Osteoblast (primary cell): ENCODE data around the gene AKAP13. TPM values are rescaled to one million over a fixed set of nuclear protein-coding genes. Genes with fewer than 3 reads are reported as not detected.

ENCODE experiments used
- DNase-seq: peaks from one replicate; pipeline ENCODE4 v3.0.0; 2011; ENCODE audit warnings: low spot score, mixed read lengths; ENCODE audit not compliant: insufficient read length; ENCODE audit errors: missing footprints
- H2AFZ ChIP-seq: 2 replicates; pipeline ENCODE4 v1.6.0; 2011; ENCODE audit warnings: mild to moderate bottlenecking, low read length
- H3K27ac ChIP-seq: 2 replicates; pipeline ENCODE4 v1.5.1; 2011; ENCODE audit warnings: mild to moderate bottlenecking, low read depth, low read length, moderate library complexity
- H3K27me3 ChIP-seq: 2 replicates; pipeline ENCODE4 v1.6.0; 2012; ENCODE audit warnings: mild to moderate bottlenecking, control low read depth, inconsistent platforms, low read length, moderate library complexity; ENCODE audit not compliant: insufficient read depth
- H3K36me3 ChIP-seq: 2 replicates; pipeline ENCODE4 v1.5.1; 2011; ENCODE audit warnings: mild to moderate bottlenecking, low read length, control low read depth, moderate library complexity; ENCODE audit not compliant: insufficient read depth
- H3K4me1 ChIP-seq: 2 replicates; pipeline ENCODE4 v1.5.1; 2011; ENCODE audit warnings: mild to moderate bottlenecking, low read length, control low read depth, moderate library complexity; ENCODE audit not compliant: insufficient read depth
- H3K4me2 ChIP-seq: 2 replicates; pipeline ENCODE4 v1.6.0; 2011; ENCODE audit warnings: mild to moderate bottlenecking, low read length; ENCODE audit not compliant: insufficient read depth
- H3K4me3 ChIP-seq: fragments of 200-600 bp; sonication (generic); 3 replicates; pipeline ENCODE4 v1.5.1; 2012; ENCODE audit warnings: mild to moderate bottlenecking, low read length, inconsistent platforms; ENCODE audit not compliant: insufficient read depth
- H3K79me2 ChIP-seq: 2 replicates; pipeline ENCODE4 v1.6.0; 2012; ENCODE audit warnings: mild to moderate bottlenecking, low read length, control low read depth, inconsistent platforms; ENCODE audit not compliant: insufficient read depth
- H3K9me3 ChIP-seq: 2 replicates; pipeline ENCODE4 v1.5.1; 2011; ENCODE audit warnings: low read depth, low read length, control low read depth
- H4K20me1 ChIP-seq: 2 replicates; pipeline ENCODE4 v1.6.0; 2012; ENCODE audit warnings: mild to moderate bottlenecking, low read length, control low read depth; ENCODE audit not compliant: insufficient read depth
- total RNA-seq: library from RNA; depleted of rRNA; stranded (reverse); fragments of >200 nt; gene quantifications from 2 replicates; pipeline ENCODE4 v1.2.3, GENCODE V29; 2012
- TF ChIP-seq, protein P1 (sequence below): IDR thresholded peaks from 2 replicates; pipeline ENCODE4 v1.5.1; 2011; ENCODE audit warnings: mild to moderate bottlenecking, low read depth, low read length, moderate library complexity; ENCODE audit errors: extremely low read depth

AKAP13 gene
- total RNA-seq, 1 donor: 77.1 TPM

- no peaks in the 10 kb centered on the region for H3K9me3 ChIP-seq
- H3K27me3 ChIP-seq: no peaks in the 10 kb centered on the region
- no peak for DNase-seq
- no peaks in the 10 kb centered on the region for H3K36me3 ChIP-seq
- peaks cover 11% of the 10 kb centered on the region for H3K4me1 ChIP-seq
- no peak overlapping the region for H2AFZ ChIP-seq
- no peak overlapping the region for H3K27ac ChIP-seq
- no peak overlapping the region for H3K4me3 ChIP-seq
- H3K79me2 ChIP-seq: peaks cover 60% of the 10 kb centered on the region
- peaks cover 5% of the 10 kb centered on the region for H4K20me1 ChIP-seq
- TF ChIP-seq, protein P1, sequence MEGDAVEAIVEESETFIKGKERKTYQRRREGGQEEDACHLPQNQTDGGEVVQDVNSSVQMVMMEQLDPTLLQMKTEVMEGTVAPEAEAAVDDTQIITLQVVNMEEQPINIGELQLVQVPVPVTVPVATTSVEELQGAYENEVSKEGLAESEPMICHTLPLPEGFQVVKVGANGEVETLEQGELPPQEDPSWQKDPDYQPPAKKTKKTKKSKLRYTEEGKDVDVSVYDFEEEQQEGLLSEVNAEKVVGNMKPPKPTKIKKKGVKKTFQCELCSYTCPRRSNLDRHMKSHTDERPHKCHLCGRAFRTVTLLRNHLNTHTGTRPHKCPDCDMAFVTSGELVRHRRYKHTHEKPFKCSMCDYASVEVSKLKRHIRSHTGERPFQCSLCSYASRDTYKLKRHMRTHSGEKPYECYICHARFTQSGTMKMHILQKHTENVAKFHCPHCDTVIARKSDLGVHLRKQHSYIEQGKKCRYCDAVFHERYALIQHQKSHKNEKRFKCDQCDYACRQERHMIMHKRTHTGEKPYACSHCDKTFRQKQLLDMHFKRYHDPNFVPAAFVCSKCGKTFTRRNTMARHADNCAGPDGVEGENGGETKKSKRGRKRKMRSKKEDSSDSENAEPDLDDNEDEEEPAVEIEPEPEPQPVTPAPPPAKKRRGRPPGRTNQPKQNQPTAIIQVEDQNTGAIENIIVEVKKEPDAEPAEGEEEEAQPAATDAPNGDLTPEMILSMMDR: no peak
- H3K4me2 ChIP-seq: no peak overlapping the region
These were observed 110.5 kb downstream of the AKAP13 start for GRCh38 chr15:85490856-85491255.

- Histone ChIP-seq H4K20me1 (peaks cover 8% of the 10 kb centered on the region), H3K27ac (no peak overlapping the region), H3K9me3 (no peaks in the 10 kb centered on the region), H2AFZ (no peak overlapping the region), H3K4me1 (peaks cover 11% of the 10 kb centered on the region), H3K4me2 (no peak overlapping the region), H3K4me3 (no peak overlapping the region), H3K36me3 (no peaks in the 10 kb centered on the region), H3K27me3 (no peaks in the 10 kb centered on the region), H3K79me2 (peaks cover 65% of the 10 kb centered on the region)
- TF ChIP-seq, protein P1: no peak
- DNase-seq: no peak
These were observed 111.3 kb downstream of the AKAP13 start for GRCh38 chr15:85491691-85492090.

DNA sequence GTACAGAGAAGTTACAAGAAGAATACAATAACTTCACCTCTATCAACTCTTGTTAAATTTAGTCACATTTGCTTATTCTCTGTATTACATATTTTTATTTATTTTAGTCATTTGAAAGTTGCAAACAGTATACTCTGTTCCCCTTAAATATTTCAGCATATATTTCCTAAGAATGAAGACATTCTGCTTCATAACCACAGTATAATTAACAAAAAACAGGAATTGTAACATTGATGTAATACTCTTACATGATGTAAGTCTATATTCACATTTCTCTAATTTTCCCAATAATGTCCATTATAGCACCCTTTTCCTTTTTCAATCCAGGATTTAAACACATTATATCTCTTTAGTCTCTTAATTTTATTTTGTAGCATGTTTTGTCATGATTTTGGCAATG is 112.0 kb downstream of the AKAP13 start:
- H3K27me3 ChIP-seq: no peaks in the 10 kb centered on the region
- no peak overlapping the region for H2AFZ ChIP-seq
- TF ChIP-seq, protein P1: no peak
- no peak overlapping the region for H3K27ac ChIP-seq
- no peaks in the 10 kb centered on the region for H3K36me3 ChIP-seq
- peaks cover 11% of the 10 kb centered on the region for H3K4me1 ChIP-seq
- H3K4me2 ChIP-seq: no peak overlapping the region
- H4K20me1 ChIP-seq: peaks cover 13% of the 10 kb centered on the region
- no peak overlapping the region for H3K4me3 ChIP-seq
- DNase-seq: no peak
- no peaks in the 10 kb centered on the region for H3K9me3 ChIP-seq
- peaks cover 72% of the 10 kb centered on the region for H3K79me2 ChIP-seq

DNA sequence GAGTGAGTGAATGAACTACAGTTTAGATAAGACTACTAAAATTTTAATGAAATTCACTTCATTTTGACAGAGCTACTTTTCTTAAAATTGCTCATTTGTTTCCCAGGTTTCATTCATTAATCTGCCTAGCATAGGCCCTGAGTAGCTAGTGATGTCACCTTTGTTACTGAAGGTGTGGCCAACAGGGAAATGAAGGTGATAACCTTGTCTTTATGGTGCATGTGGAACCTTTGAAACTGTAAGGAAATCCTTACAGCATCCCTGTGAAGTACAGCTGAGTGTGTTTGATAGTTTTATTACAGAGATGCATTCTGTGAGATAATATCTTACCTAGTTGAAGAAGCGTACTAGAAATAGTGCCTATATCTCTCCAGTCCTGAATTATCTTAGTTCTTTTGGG is 112.9 kb downstream of the AKAP13 start:
- TF ChIP-seq, protein P1: no peak
- Histone ChIP-seq H3K9me3 (no peaks in the 10 kb centered on the region), H3K79me2 (peaks cover 76% of the 10 kb centered on the region), H3K4me1 (peaks cover 11% of the 10 kb centered on the region), H3K27me3 (no peaks in the 10 kb centered on the region), H3K36me3 (no peaks in the 10 kb centered on the region), H2AFZ (no peak overlapping the region), H4K20me1 (peaks cover 18% of the 10 kb centered on the region), H3K27ac (peak overlapping the region; percentile 86), H3K4me3 (no peak overlapping the region), H3K4me2 (no peak overlapping the region)
- DNase-seq: no peak
